ENCODE measurements around the gene ZNF770. TPM values are rescaled to one million over a fixed set of nuclear protein-coding genes. Genes with fewer than 3 reads are reported as not detected.
A peak's percentile ranks its signal among the peaks of the same experiment; 100 is the strongest.
"Not testable (repeated sequence)": the region's sequence is repeated elsewhere in the genome, so short reads cannot be mapped to it uniquely, and the experiment has no call there.

Gene ZNF770
- total and polyA plus RNA-seq, 12 donors, result 8.7 to 52.7 (median 39.0) TPM

DNA sequence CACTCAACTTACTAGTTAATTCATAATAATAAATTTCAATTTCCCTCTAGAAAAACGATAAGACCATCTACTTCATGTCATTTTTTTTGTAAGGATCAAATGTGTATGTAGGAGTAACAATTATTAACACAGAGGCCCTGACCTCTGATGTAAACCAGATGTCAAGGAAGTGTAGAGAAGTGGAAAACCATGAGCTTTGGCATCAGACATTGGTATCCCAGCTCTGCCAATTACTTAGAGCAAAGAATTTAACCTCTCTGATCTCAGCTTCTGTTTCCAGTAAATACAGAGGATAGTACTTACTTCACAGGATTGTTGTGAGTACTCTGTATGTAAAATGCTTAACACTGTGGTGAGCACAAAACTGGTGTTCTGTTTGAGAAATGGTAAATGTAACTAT lies 36.1 kb downstream of the ZNF770 start:
- no peaks in the 10 kb centered on the region for H3K9me3 ChIP-seq
- H3K36me3 ChIP-seq, result peaks cover 0 to 85% (median 8%) of the 10 kb centered on the region in 9 donors
- peak in 2 of 8 donors; percentile 19 to 67 for ATAC-seq
- intact Hi-C loops (cut with DNase I), result no loop called here
- H3K27ac ChIP-seq, result no peak overlapping the region
- peaks cover 0 to 12% (median 0%) of the 10 kb centered on the region in 9 donors for H3K4me1 ChIP-seq
- H3K4me3 ChIP-seq, result no peak overlapping the region
- no peaks in the 10 kb centered on the region for H3K27me3 ChIP-seq
- TF ChIP-seq, protein P1, sequence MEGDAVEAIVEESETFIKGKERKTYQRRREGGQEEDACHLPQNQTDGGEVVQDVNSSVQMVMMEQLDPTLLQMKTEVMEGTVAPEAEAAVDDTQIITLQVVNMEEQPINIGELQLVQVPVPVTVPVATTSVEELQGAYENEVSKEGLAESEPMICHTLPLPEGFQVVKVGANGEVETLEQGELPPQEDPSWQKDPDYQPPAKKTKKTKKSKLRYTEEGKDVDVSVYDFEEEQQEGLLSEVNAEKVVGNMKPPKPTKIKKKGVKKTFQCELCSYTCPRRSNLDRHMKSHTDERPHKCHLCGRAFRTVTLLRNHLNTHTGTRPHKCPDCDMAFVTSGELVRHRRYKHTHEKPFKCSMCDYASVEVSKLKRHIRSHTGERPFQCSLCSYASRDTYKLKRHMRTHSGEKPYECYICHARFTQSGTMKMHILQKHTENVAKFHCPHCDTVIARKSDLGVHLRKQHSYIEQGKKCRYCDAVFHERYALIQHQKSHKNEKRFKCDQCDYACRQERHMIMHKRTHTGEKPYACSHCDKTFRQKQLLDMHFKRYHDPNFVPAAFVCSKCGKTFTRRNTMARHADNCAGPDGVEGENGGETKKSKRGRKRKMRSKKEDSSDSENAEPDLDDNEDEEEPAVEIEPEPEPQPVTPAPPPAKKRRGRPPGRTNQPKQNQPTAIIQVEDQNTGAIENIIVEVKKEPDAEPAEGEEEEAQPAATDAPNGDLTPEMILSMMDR (IDR thresholded peaks at IDR 0.05), result no peak
- WGBS, 2 donors, result 17 to 32% methylated on average over 1 of the region's 1 CpG
- no peak for DNase-seq

DNA sequence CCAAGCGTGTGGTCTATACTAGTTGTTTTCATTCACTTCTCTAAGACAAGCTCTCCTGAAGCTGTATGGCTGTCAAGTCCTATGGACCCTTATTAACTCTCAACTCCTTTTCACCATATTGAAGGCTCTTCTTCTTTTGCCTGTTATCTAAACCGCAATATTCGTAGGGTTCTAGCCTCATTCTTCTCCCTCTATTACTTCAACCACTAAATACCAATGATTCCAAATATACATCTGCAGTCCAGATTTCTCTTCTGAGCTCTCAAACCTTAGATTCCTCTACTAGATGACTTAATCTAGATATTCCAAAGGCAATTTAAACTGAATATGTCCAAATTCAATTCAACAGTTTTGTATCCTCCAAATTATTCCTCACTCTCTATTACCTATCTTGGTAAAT lies 43.2 kb downstream of the ZNF770 start:
- DNase-seq, result no peak
- no peak for ATAC-seq
- Histone ChIP-seq H3K4me3 (no peak overlapping the region), H3K9me3 (no peaks in the 10 kb centered on the region), H3K27ac (no peak overlapping the region), H3K4me1 (peaks cover 0 to 8% (median 0%) of the 10 kb centered on the region in 9 donors), H3K27me3 (no peaks in the 10 kb centered on the region), H3K36me3 (peaks cover 0 to 83% (median 28%) of the 10 kb centered on the region in 9 donors)
- intact Hi-C loops (cut with DNase I), result no loop called here
- TF ChIP-seq, protein P1 (IDR thresholded peaks at IDR 0.05), result no peak
- 93 to 95% methylated on average over 3 of the region's 3 CpGs for WGBS, 2 donors

DNA sequence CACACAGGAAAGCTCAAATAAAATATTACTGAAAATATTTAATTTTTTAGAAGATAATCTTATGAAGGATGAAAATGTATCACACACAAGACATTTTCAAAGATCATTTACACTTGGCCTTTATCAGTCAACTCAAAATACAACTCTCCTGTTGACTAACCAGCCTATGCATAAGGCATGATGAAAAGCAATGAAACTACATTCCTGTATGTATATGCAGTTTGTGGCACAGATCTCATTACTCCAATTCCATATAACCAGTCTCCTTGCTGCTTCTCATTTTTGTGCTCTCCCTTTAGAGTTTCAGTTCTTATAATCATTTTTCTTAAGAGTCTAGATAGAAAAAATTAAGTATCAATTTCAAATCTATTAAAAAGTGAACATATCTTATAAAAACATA lies 44.4 kb downstream of the ZNF770 start:
- Histone ChIP-seq H3K4me3 (no peak overlapping the region), H3K27me3 (no peaks in the 10 kb centered on the region), H3K9me3 (no peaks in the 10 kb centered on the region), H3K4me1 (peaks cover 0 to 8% (median 0%) of the 10 kb centered on the region in 9 donors), H3K36me3 (peaks cover 0 to 89% (median 41%) of the 10 kb centered on the region in 9 donors), H3K27ac (no peak overlapping the region)
- TF ChIP-seq, protein P1 (IDR thresholded peaks at IDR 0.05), result no peak
- ATAC-seq (no peak), DNase-seq (no peak)
- intact Hi-C loops (cut with DNase I), result no loop called here

DNA sequence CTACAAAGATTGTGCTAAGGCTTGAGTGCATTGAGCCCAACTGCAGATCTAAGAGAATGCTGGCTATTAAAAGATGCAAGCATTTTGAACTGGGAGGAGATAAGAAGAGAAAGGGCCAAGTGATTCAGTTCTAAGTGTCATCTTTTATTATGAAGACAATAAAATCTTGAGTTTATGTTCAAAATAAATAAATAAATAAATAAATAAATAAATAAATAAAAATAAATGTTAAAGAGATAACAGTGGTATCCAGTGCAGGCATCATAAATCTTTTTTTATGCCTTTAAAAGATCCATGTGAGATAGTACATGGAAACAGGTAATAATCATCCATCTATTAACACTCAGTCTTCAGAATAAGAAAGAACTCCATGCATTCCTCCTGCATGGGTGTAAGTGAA lies 44.8 kb downstream of the ZNF770 start:
- intact Hi-C loops (cut with DNase I); H3K4me1 ChIP-seq; H3K27me3 ChIP-seq; ATAC-seq; H3K9me3 ChIP-seq; H3K4me3 ChIP-seq; DNase-seq; H3K27ac ChIP-seq: not testable (repeated sequence)
- peaks cover 0 to 89% (median 42%) of the 10 kb centered on the region in 9 donors for H3K36me3 ChIP-seq

DNA sequence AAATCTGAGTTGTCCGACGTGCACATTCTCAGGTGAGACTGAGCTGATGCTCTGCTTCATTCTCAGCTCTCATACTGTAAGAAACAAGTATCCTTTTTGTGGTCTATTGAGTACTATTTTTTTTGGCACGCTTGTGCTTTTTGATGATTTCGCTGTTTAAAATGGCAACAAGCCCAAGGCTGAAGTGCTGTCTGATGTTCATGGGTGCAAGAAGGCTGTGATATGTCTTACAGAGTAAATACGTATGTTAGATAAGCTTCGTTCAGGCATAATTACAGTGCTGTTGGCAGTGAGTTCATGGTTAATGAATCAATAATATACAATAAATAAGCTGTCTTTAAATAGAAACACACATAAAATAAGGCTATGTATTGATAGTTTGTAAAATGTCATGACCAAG lies 45.7 kb downstream of the ZNF770 start:
- ATAC-seq (no peak), DNase-seq (no peak)
- TF ChIP-seq, protein P1 (IDR thresholded peaks at IDR 0.05), result no peak
- peaks cover 0 to 89% (median 51%) of the 10 kb centered on the region in 9 donors for H3K36me3 ChIP-seq
- H3K4me3 ChIP-seq, result no peak overlapping the region
- no peaks in the 10 kb centered on the region for H3K27me3 ChIP-seq
- WGBS, 2 donors, result 63 to 65% methylated on average over 6 of the region's 6 CpGs
- no peaks in the 10 kb centered on the region for H3K9me3 ChIP-seq
- no peak overlapping the region for H3K27ac ChIP-seq
- intact Hi-C loops (cut with DNase I), result no loop called here
- H3K4me1 ChIP-seq, result peaks cover 0 to 8% (median 0%) of the 10 kb centered on the region in 9 donors

Measured in heart right ventricle (tissue), 16 donors.